T-helper 17 cell (primary cell): Measurements from ENCODE around the gene DPY19L1. TPM values are rescaled to one million over a fixed set of nuclear protein-coding genes. Genes with fewer than 3 reads are reported as not detected.
"Not testable (repeated sequence)": the region's sequence is repeated elsewhere in the genome, so short reads cannot be mapped to it uniquely, and the experiment has no call there.

Source experiments
- ATAC-seq: fragments of 150-1000 bp; cut with Tn5 transposase; 2 replicates; pipeline ENCODE4 v1.10.0; 2021; ENCODE audit warnings: mild to moderate bottlenecking, moderate library complexity
- DNase-seq, 3 donors: peaks; one replicate each; pipeline versions ENCODE4 v3.0.0 to v3.0.0-alpha.2; 2020 to 2021
- H3K9me3 ChIP-seq: one replicate; pipeline ENCODE4 v1.7.0; 2013; ENCODE audit warnings: low read length, mild to moderate bottlenecking; ENCODE audit not compliant: control insufficient read depth, poor library complexity, severe bottlenecking
- H3K27ac Mint-ChIP-seq: one replicate; pipeline ENCODE4 v1.8.0; 2022; ENCODE audit warnings: mild to moderate bottlenecking, moderate library complexity, mixed read lengths
- H3K27me3 Mint-ChIP-seq: one replicate; pipeline ENCODE4 v1.8.0; 2022; ENCODE audit warnings: mixed read lengths
- H3K36me3 Mint-ChIP-seq: one replicate; pipeline ENCODE4 v1.8.0; 2022; ENCODE audit warnings: low read depth, mixed read lengths
- H3K4me1 Mint-ChIP-seq: one replicate; pipeline ENCODE4 v1.8.0; 2022; ENCODE audit warnings: mild to moderate bottlenecking, mixed read lengths
- H3K4me3 Mint-ChIP-seq: one replicate; pipeline ENCODE4 v1.8.0; 2022; ENCODE audit warnings: mild to moderate bottlenecking, moderate library complexity, mixed read lengths
- total RNA-seq, 4 donors: library from RNA in 2 of 4; stranded (reverse) in 2 of 4; gene quantifications; one replicate each; pipeline ENCODE4 v1.2.3 and lab custom pipeline; 2022 to 2026

Gene DPY19L1
- total RNA-seq, 2 donors from 2014 or later, result 12.2 to 19.4 TPM

GRCh38 chr7:34996423-34997090 lies 40.7 kb downstream of the DPY19L1 start:
- not testable (repeated sequence) for H3K27ac Mint-ChIP-seq, H3K27me3 Mint-ChIP-seq
- peaks cover 15% of the 10 kb centered on the region for H3K4me1 Mint-ChIP-seq

GRCh38 chr7:34995757-34996156 lies 41.5 kb downstream of the DPY19L1 start:
- no peaks in the 10 kb centered on the region for H3K9me3 ChIP-seq
- H3K4me3 Mint-ChIP-seq, result no peak overlapping the region
- H3K27me3 Mint-ChIP-seq, result no peaks in the 10 kb centered on the region
- H3K4me1 Mint-ChIP-seq, result peaks cover 22% of the 10 kb centered on the region
- no peak overlapping the region for H3K27ac Mint-ChIP-seq
- peaks cover 6% of the 10 kb centered on the region for H3K36me3 Mint-ChIP-seq
- no peak for ATAC-seq
- DNase-seq, result no peak

More at GRCh38 chr7:34996423-34997090, 40.7 kb downstream of the DPY19L1 start:
- not testable (repeated sequence) for H3K36me3 Mint-ChIP-seq, H3K9me3 ChIP-seq, H3K4me3 Mint-ChIP-seq, DNase-seq, ATAC-seq

GRCh38 chr7:34991938-34992840 lies 45.1 kb downstream of the DPY19L1 start:
- ATAC-seq (peak; percentile 94), DNase-seq (peak in 2 of 3 donors; percentile 9 to 17)
- no peaks in the 10 kb centered on the region for H3K9me3 ChIP-seq
- Mint-ChIP-seq H3K4me1 (peaks cover 18% of the 10 kb centered on the region), H3K27me3 (no peaks in the 10 kb centered on the region), H3K4me3 (peak overlapping the region; percentile 84), H3K36me3 (no peaks in the 10 kb centered on the region), H3K27ac (peak overlapping the region; percentile 94)

- not testable (repeated sequence) for H3K27me3 Mint-ChIP-seq, DNase-seq, ATAC-seq, H3K27ac Mint-ChIP-seq, H3K9me3 ChIP-seq, H3K36me3 Mint-ChIP-seq, H3K4me3 Mint-ChIP-seq
- H3K4me1 Mint-ChIP-seq, result peaks cover 18% of the 10 kb centered on the region
Observed at GRCh38 chr7:34988442-34989125, 48.7 kb downstream of the DPY19L1 start.

GRCh38 chr7:34985155-34985554 lies 52.1 kb downstream of the DPY19L1 start:
- not testable (repeated sequence) for H3K27me3 Mint-ChIP-seq, ATAC-seq, H3K9me3 ChIP-seq, H3K4me3 Mint-ChIP-seq, H3K27ac Mint-ChIP-seq, H3K4me1 Mint-ChIP-seq, DNase-seq, H3K36me3 Mint-ChIP-seq

- H3K4me1 Mint-ChIP-seq, H3K27me3 Mint-ChIP-seq, DNase-seq, ATAC-seq, H3K27ac Mint-ChIP-seq, H3K4me3 Mint-ChIP-seq, H3K9me3 ChIP-seq, H3K36me3 Mint-ChIP-seq: not testable (repeated sequence)
Observed at GRCh38 chr7:34984140-34984539, 53.1 kb downstream of the DPY19L1 start.

GRCh38 chr7:34982371-34983019 lies 54.8 kb downstream of the DPY19L1 start:
- H3K27me3 Mint-ChIP-seq, result no peaks in the 10 kb centered on the region
- H3K27ac Mint-ChIP-seq, result no peak overlapping the region
- no peaks in the 10 kb centered on the region for H3K4me1 Mint-ChIP-seq
- ATAC-seq (no peak), DNase-seq (no peak)
- H3K9me3 ChIP-seq, result no peaks in the 10 kb centered on the region
- H3K4me3 Mint-ChIP-seq, result no peak overlapping the region
- H3K36me3 Mint-ChIP-seq, result peaks cover 4% of the 10 kb centered on the region

- H3K27ac Mint-ChIP-seq, ATAC-seq, DNase-seq, H3K4me3 Mint-ChIP-seq, H3K4me1 Mint-ChIP-seq, H3K9me3 ChIP-seq, H3K36me3 Mint-ChIP-seq, H3K27me3 Mint-ChIP-seq: not testable (repeated sequence)
Observed at GRCh38 chr7:34979124-34979523, 58.2 kb downstream of the DPY19L1 start.

GRCh38 chr7:34973400-34973760 lies 63.9 kb downstream of the DPY19L1 start:
- Mint-ChIP-seq H3K4me3 (no peak overlapping the region), H3K4me1 (peaks cover 10% of the 10 kb centered on the region), H3K27me3 (no peaks in the 10 kb centered on the region), H3K27ac (no peak overlapping the region), H3K36me3 (peaks cover 9% of the 10 kb centered on the region)
- DNase-seq (no peak), ATAC-seq (no peak)
- no peaks in the 10 kb centered on the region for H3K9me3 ChIP-seq

- not testable (repeated sequence) for H3K4me3 Mint-ChIP-seq, H3K27ac Mint-ChIP-seq, ATAC-seq, H3K9me3 ChIP-seq, H3K36me3 Mint-ChIP-seq, H3K27me3 Mint-ChIP-seq, DNase-seq
- H3K4me1 Mint-ChIP-seq, result peaks cover 10% of the 10 kb centered on the region
Observed at GRCh38 chr7:34972739-34973399, 64.4 kb downstream of the DPY19L1 start.

GRCh38 chr7:34967818-34968217 lies 69.5 kb downstream of the DPY19L1 start:
- ATAC-seq, H3K27me3 Mint-ChIP-seq, H3K9me3 ChIP-seq, H3K4me3 Mint-ChIP-seq, H3K27ac Mint-ChIP-seq, DNase-seq: not testable (repeated sequence)
- Mint-ChIP-seq H3K4me1 (peaks cover 13% of the 10 kb centered on the region), H3K36me3 (peaks cover 15% of the 10 kb centered on the region)

GRCh38 chr7:34966504-34966903 lies 70.8 kb downstream of the DPY19L1 start:
- not testable (repeated sequence) for ATAC-seq, H3K9me3 ChIP-seq, H3K4me1 Mint-ChIP-seq, H3K4me3 Mint-ChIP-seq, H3K36me3 Mint-ChIP-seq, H3K27me3 Mint-ChIP-seq, DNase-seq
- peak overlapping the region; percentile 75 for H3K27ac Mint-ChIP-seq
